Measurements from ENCODE around the gene ABL1.

GRCh38 chr9:130862747-130863146 lies 27.7 kb downstream of the ABL1 start:
- TF ChIP-seq BHLHE40 (IDR thresholded peaks at IDR 0.05; ENCODE audit: low read length): no peak
- TF ChIP-seq POLR2A (IDR thresholded peaks at IDR 0.05; ENCODE audit: insufficient read depth in 1 of 2, low read depth in 2 of 2, low read length in 2 of 2): no peak
- TF ChIP-seq, protein P1, sequence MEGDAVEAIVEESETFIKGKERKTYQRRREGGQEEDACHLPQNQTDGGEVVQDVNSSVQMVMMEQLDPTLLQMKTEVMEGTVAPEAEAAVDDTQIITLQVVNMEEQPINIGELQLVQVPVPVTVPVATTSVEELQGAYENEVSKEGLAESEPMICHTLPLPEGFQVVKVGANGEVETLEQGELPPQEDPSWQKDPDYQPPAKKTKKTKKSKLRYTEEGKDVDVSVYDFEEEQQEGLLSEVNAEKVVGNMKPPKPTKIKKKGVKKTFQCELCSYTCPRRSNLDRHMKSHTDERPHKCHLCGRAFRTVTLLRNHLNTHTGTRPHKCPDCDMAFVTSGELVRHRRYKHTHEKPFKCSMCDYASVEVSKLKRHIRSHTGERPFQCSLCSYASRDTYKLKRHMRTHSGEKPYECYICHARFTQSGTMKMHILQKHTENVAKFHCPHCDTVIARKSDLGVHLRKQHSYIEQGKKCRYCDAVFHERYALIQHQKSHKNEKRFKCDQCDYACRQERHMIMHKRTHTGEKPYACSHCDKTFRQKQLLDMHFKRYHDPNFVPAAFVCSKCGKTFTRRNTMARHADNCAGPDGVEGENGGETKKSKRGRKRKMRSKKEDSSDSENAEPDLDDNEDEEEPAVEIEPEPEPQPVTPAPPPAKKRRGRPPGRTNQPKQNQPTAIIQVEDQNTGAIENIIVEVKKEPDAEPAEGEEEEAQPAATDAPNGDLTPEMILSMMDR (CRISPR knock-in tag; IDR thresholded peaks at IDR 0.05): no peak
- TF ChIP-seq, protein P2, sequence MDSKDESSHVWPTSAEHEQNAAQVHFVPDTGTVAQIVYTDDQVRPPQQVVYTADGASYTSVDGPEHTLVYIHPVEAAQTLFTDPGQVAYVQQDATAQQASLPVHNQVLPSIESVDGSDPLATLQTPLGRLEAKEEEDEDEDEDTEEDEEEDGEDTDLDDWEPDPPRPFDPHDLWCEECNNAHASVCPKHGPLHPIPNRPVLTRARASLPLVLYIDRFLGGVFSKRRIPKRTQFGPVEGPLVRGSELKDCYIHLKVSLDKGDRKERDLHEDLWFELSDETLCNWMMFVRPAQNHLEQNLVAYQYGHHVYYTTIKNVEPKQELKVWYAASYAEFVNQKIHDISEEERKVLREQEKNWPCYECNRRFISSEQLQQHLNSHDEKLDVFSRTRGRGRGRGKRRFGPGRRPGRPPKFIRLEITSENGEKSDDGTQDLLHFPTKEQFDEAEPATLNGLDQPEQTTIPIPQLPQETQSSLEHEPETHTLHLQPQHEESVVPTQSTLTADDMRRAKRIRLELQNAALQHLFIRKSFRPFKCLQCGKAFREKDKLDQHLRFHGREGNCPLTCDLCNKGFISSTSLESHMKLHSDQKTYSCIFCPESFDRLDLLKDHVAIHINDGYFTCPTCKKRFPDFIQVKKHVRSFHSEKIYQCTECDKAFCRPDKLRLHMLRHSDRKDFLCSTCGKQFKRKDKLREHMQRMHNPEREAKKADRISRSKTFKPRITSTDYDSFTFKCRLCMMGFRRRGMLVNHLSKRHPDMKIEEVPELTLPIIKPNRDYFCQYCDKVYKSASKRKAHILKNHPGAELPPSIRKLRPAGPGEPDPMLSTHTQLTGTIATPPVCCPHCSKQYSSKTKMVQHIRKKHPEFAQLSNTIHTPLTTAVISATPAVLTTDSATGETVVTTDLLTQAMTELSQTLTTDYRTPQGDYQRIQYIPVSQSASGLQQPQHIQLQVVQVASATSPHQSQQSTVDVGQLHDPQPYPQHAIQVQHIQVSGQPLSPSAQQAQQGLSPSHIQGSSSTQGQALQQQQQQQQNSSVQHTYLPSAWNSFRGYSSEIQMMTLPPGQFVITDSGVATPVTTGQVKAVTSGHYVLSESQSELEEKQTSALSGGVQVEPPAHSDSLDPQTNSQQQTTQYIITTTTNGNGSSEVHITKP (CRISPR knock-in tag; IDR thresholded peaks at IDR 0.05; ENCODE audit: low read depth): no peak

Data from HepG2 (cell line).